Progenitor cell of endocrine pancreas (in vitro differentiated cells): ENCODE results near the gene INAFM2. TPM values are rescaled to one million over a fixed set of nuclear protein-coding genes. Genes with fewer than 3 reads are reported as not detected.

ENCODE experiments used
- DNase-seq: peaks from one replicate; pipeline ENCODE4 v3.0.0; 2021; ENCODE audit warnings: low spot score; ENCODE audit not compliant: unreplicated experiment
- H3K27ac Mint-ChIP-seq: 2 replicates; pipeline ENCODE4 v1.8.0; 2021; ENCODE audit warnings: mild to moderate bottlenecking, moderate library complexity, mixed read lengths
- H3K27me3 Mint-ChIP-seq: 2 replicates; pipeline ENCODE4 v1.8.0; 2021; ENCODE audit warnings: mixed read lengths
- H3K36me3 Mint-ChIP-seq: 2 replicates; pipeline ENCODE4 v1.8.0; 2022; ENCODE audit warnings: mixed read lengths; ENCODE audit not compliant: insufficient read depth
- H3K4me1 Mint-ChIP-seq: 2 replicates; pipeline ENCODE4 v1.8.0; 2021; ENCODE audit warnings: low read depth, mixed read lengths
- H3K4me3 Mint-ChIP-seq: 2 replicates; pipeline ENCODE4 v1.8.0; 2021; ENCODE audit warnings: low read depth, mild to moderate bottlenecking, moderate library complexity, mixed read lengths
- H3K9me3 Mint-ChIP-seq: 2 replicates; pipeline ENCODE4 v1.8.0; 2021; ENCODE audit warnings: low read depth, mixed read lengths
- total RNA-seq: library from RNA; stranded (reverse); gene quantifications from 2 replicates; pipeline ENCODE4 v1.2.1, GENCODE V29; 2021
- TF ChIP-seq, protein P1 (sequence below): fragments of 200-600 bp; sonication (generic); IDR thresholded peaks from one replicate; pipeline ENCODE4 v1.5.0; 2021; ENCODE audit warnings: antibody characterized with exemption, mild to moderate bottlenecking; ENCODE audit not compliant: unreplicated experiment

Gene INAFM2
- total RNA-seq, 1 donor from 2014 or later = 14.9 TPM

DNA sequence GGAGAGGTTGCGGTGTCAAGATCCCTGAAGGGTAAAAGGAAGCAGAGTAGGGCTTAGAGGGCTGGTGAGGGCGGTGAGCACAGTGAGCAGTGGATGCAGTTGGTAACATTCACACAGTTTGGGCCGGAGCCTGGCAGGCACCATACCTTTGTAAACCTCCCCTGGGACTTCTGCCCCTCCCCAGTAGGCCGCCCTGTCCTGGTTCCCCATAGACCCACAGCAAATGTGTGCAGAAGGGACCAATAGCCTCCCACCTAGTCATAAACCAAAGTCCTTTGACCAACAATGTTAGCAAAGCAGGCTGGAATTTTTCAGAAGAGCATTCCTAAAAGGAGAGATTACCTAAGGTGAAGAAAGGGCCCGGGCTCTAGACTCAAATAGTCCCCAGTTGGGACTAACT lies 25.7 kb downstream of the INAFM2 start:
- no peak overlapping the region for H3K4me3 Mint-ChIP-seq
- DNase-seq = no peak
- no peaks in the 10 kb centered on the region for H3K9me3 Mint-ChIP-seq
- H3K36me3 Mint-ChIP-seq = no peaks in the 10 kb centered on the region
- peaks cover 27% of the 10 kb centered on the region for H3K27me3 Mint-ChIP-seq
- peak overlapping the region; percentile 33 for H3K27ac Mint-ChIP-seq
- H3K4me1 Mint-ChIP-seq = peaks cover 6% of the 10 kb centered on the region
- TF ChIP-seq, protein P1, sequence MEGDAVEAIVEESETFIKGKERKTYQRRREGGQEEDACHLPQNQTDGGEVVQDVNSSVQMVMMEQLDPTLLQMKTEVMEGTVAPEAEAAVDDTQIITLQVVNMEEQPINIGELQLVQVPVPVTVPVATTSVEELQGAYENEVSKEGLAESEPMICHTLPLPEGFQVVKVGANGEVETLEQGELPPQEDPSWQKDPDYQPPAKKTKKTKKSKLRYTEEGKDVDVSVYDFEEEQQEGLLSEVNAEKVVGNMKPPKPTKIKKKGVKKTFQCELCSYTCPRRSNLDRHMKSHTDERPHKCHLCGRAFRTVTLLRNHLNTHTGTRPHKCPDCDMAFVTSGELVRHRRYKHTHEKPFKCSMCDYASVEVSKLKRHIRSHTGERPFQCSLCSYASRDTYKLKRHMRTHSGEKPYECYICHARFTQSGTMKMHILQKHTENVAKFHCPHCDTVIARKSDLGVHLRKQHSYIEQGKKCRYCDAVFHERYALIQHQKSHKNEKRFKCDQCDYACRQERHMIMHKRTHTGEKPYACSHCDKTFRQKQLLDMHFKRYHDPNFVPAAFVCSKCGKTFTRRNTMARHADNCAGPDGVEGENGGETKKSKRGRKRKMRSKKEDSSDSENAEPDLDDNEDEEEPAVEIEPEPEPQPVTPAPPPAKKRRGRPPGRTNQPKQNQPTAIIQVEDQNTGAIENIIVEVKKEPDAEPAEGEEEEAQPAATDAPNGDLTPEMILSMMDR = no peak

- H3K4me3 Mint-ChIP-seq = no peak overlapping the region
- H3K4me1 Mint-ChIP-seq = peaks cover 6% of the 10 kb centered on the region
- no peaks in the 10 kb centered on the region for H3K9me3 Mint-ChIP-seq
- TF ChIP-seq, protein P1 = no peak
- H3K36me3 Mint-ChIP-seq = no peaks in the 10 kb centered on the region
- DNase-seq = no peak
- peaks cover 45% of the 10 kb centered on the region for H3K27me3 Mint-ChIP-seq
- no peak overlapping the region for H3K27ac Mint-ChIP-seq
Observed at GRCh38 chr15:40352281-40352901, 28.9 kb downstream of the INAFM2 start.

DNA sequence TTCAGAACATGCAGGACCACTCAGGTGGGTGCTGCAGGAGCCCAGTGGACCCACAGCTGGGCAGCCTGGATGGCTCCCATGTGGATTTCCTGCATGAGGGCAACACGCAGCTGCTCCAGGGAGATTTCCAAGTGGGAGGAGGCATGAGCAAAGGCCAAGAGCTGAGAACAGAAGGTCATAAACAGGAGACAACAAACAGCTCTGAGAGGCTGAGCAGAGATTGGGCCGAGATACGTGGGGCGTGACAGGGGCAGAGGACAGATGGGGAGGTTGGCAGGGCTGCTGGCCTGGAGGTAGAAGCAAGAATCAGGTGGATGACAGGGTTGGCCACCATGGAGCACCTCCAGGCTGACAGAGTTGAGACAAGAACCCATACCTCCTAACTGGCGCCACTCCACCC lies 30.2 kb downstream of the INAFM2 start:
- Mint-ChIP-seq H3K4me3 (no peak overlapping the region), H3K9me3 (no peaks in the 10 kb centered on the region), H3K36me3 (no peaks in the 10 kb centered on the region), H3K27me3 (peaks cover 46% of the 10 kb centered on the region), H3K4me1 (peaks cover 6% of the 10 kb centered on the region), H3K27ac (no peak overlapping the region)
- TF ChIP-seq, protein P1 = no peak
- DNase-seq = no peak

- no peak overlapping the region for H3K4me3 Mint-ChIP-seq
- no peaks in the 10 kb centered on the region for H3K36me3 Mint-ChIP-seq
Observed at GRCh38 chr15:40354408-40355171, 31.1 kb downstream of the INAFM2 start.

DNA sequence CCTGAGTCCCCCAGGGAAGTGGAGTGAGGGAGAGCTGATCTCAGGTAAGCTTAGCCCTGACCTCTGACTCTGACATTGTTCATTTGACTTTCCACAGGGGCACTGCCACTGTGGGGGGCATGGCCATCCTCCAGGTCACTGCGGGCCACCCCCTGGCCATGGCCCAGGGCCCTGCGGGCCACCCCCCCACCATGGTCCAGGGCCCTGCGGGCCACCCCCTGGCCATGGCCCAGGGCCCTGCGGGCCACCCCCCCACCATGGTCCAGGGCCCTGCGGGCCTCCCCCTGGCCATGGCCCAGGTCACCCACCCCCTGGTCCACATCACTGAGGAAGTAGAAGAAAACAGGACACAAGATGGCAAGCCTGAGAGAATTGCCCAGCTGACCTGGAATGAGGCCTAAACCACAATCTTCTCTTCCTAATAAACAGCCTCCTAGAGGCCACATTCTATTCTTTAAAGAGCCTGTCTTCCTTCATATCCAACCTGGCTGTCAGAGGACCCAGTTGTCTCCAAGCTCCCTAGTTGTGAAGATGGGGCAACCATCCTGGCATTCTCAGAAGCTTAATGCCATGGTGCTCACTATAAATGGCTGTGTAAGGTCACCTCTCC lies 32.6 kb downstream of the INAFM2 start:
- Mint-ChIP-seq H3K9me3 (no peaks in the 10 kb centered on the region), H3K4me1 (peaks cover 5% of the 10 kb centered on the region), H3K27me3 (peaks cover 65% of the 10 kb centered on the region), H3K4me3 (no peak overlapping the region), H3K36me3 (no peaks in the 10 kb centered on the region), H3K27ac (no peak overlapping the region)
- DNase-seq = no peak
- TF ChIP-seq, protein P1 = no peak

More at GRCh38 chr15:40354408-40355171, 31.1 kb downstream of the INAFM2 start:
- TF ChIP-seq, protein P1 = peak; percentile 39
- Mint-ChIP-seq H3K27ac (no peak overlapping the region), H3K4me1 (peaks cover 8% of the 10 kb centered on the region), H3K9me3 (no peaks in the 10 kb centered on the region), H3K27me3 (peaks cover 52% of the 10 kb centered on the region)
- DNase-seq = no peak
